Large intestine (tissue), 3 donors: Measurements from ENCODE around the gene NAT16. TPM values are rescaled to one million over a fixed set of nuclear protein-coding genes. Genes with fewer than 3 reads are reported as not detected.

Experiments
- DNase-seq, 2 donors: peaks; one replicate each; pipeline versions ENCODE4 v3.0.0 to v3.0.0-alpha.2; 2013
- H3K27ac ChIP-seq: one replicate; pipeline ENCODE4 v1.5.1; 2013; ENCODE audit warnings: low read length
- H3K27me3 ChIP-seq: 2 replicates; pipeline ENCODE4 v1.6.1; 2013; ENCODE audit warnings: low read length; ENCODE audit not compliant: control insufficient read depth, insufficient read depth
- H3K36me3 ChIP-seq: 2 replicates; pipeline ENCODE4 v1.6.1; 2013; ENCODE audit warnings: low read length; ENCODE audit not compliant: control insufficient read depth, insufficient read depth
- H3K4me1 ChIP-seq: one replicate; pipeline ENCODE4 v1.6.1; 2013; ENCODE audit warnings: low read length; ENCODE audit not compliant: control insufficient read depth, insufficient read depth
- H3K4me3 ChIP-seq: one replicate; pipeline ENCODE4 v1.5.1; 2013; ENCODE audit warnings: low read length
- H3K9me3 ChIP-seq: one replicate; pipeline ENCODE4 v1.6.1; 2013; ENCODE audit warnings: mild to moderate bottlenecking, low read depth, low read length, moderate library complexity; ENCODE audit not compliant: control insufficient read depth
- WGBS: methylation state at CpG from one replicate; pipeline ENCODE4 v1.1.5; 2013; ENCODE audit warnings: low lambda C conversion rate; ENCODE audit not compliant: insufficient coverage; 5-methylcytosine and 5-hydroxymethylcytosine counted together
- polyA plus RNA-seq: library from polyadenylated mRNA; unstranded; fragments of 120-200 nt; gene quantifications from one replicate; pipeline ENCODE4 v1.2.1, GENCODE V29; 2013

NAT16 gene
- polyA plus RNA-seq, 1 donor, result 0.21 TPM

- H3K27ac ChIP-seq, result no peak overlapping the region
- peaks cover 33% of the 10 kb centered on the region for H3K36me3 ChIP-seq
- WGBS, result no CpG with 5 or more reads among the region's 6 CpGs
- no peaks in the 10 kb centered on the region for H3K9me3 ChIP-seq
- no peak for DNase-seq
- H3K27me3 ChIP-seq, result no peaks in the 10 kb centered on the region
- H3K4me1 ChIP-seq, result peaks cover 12% of the 10 kb centered on the region
- no peak overlapping the region for H3K4me3 ChIP-seq
These were observed 23.8 kb downstream of the NAT16 start for GRCh38 chr7:101156277-101156676.

- no peaks in the 10 kb centered on the region for H3K27me3 ChIP-seq
- no peak overlapping the region for H3K27ac ChIP-seq
- WGBS, result 57% methylated on average over 2 of the region's 4 CpGs
These were observed 24.8 kb downstream of the NAT16 start for GRCh38 chr7:101155303-101155702.

GRCh38 chr7:101154693-101155102, 25.4 kb downstream of the NAT16 start:
- WGBS, result no CpG with 5 or more reads among the region's 34 CpGs
- H3K27ac ChIP-seq, result no peak overlapping the region
- DNase-seq, result no peak

More at GRCh38 chr7:101155303-101155702, 24.8 kb downstream of the NAT16 start:
- no peaks in the 10 kb centered on the region for H3K9me3 ChIP-seq
- no peak for DNase-seq
- peaks cover 12% of the 10 kb centered on the region for H3K4me1 ChIP-seq
- H3K4me3 ChIP-seq, result peak overlapping the region; percentile 86
- H3K36me3 ChIP-seq, result peaks cover 32% of the 10 kb centered on the region

GRCh38 chr7:101153969-101154692, 26.0 kb downstream of the NAT16 start, which contains the start of gene AP1S1:
Gene AP1S1 (plus strand): TSS chr7:101154476. CDS start chr7:101154515, 39 bp downstream.
- H3K27ac ChIP-seq, result no peak within 1 kb of the TSS
- 33% methylated on average over 2 of the region's 51 CpGs for WGBS

More at GRCh38 chr7:101154693-101155102, 25.4 kb downstream of the NAT16 start:
- Histone ChIP-seq H3K4me1 (peaks cover 12% of the 10 kb centered on the region), H3K9me3 (no peaks in the 10 kb centered on the region), H3K27me3 (no peaks in the 10 kb centered on the region), H3K36me3 (peaks cover 26% of the 10 kb centered on the region), H3K4me3 (peak overlapping the region; percentile 86)

GRCh38 chr7:101151908-101152651, 28.0 kb downstream of the NAT16 start:
- H3K4me1 ChIP-seq, result peaks cover 12% of the 10 kb centered on the region
- H3K36me3 ChIP-seq, result peaks cover 3% of the 10 kb centered on the region
- H3K4me3 ChIP-seq, result no peak overlapping the region
- no peak overlapping the region for H3K27ac ChIP-seq
- H3K27me3 ChIP-seq, result peaks cover 6% of the 10 kb centered on the region
- no peaks in the 10 kb centered on the region for H3K9me3 ChIP-seq
- no CpG with 5 or more reads among the region's 2 CpGs for WGBS
- no peak for DNase-seq

More at GRCh38 chr7:101153969-101154692, 26.0 kb downstream of the NAT16 start, which contains the start of gene AP1S1:
- Histone ChIP-seq H3K4me3 (peak within 1 kb of the TSS; percentile 86), H3K36me3 (peaks cover 21% of the 10 kb centered on the region), H3K9me3 (no peaks in the 10 kb centered on the region), H3K27me3 (peaks cover under 1% of the 10 kb centered on the region), H3K4me1 (peaks cover 12% of the 10 kb centered on the region)
- peak; percentile 94 to 96 for DNase-seq

- DNase-seq, result no peak
- H3K27ac ChIP-seq, result no peak overlapping the region
- H3K4me1 ChIP-seq, result peaks cover 6% of the 10 kb centered on the region
- H3K9me3 ChIP-seq, result peaks cover 15% of the 10 kb centered on the region
- no peak overlapping the region for H3K4me3 ChIP-seq
- no peaks in the 10 kb centered on the region for H3K36me3 ChIP-seq
- 80% methylated on average over 1 of the region's 4 CpGs for WGBS
- peaks cover 6% of the 10 kb centered on the region for H3K27me3 ChIP-seq
These were observed 39.2 kb downstream of the NAT16 start for GRCh38 chr7:101140746-101141382.

- H3K27ac ChIP-seq, result no peak overlapping the region
These were observed 39.8 kb downstream of the NAT16 start for GRCh38 chr7:101140339-101140699.

GRCh38 chr7:101138213-101138870, 41.8 kb downstream of the NAT16 start:
- peak; percentile 90 to 93 for DNase-seq
- H3K4me1 ChIP-seq, result peaks cover 6% of the 10 kb centered on the region
- peaks cover 25% of the 10 kb centered on the region for H3K27me3 ChIP-seq
- no CpG with 5 or more reads among the region's 16 CpGs for WGBS
- no peak overlapping the region for H3K27ac ChIP-seq
- H3K4me3 ChIP-seq, result no peak overlapping the region
- H3K9me3 ChIP-seq, result peaks cover 22% of the 10 kb centered on the region
- no peaks in the 10 kb centered on the region for H3K36me3 ChIP-seq

More at GRCh38 chr7:101140339-101140699, 39.8 kb downstream of the NAT16 start:
- no peak for DNase-seq
- H3K4me3 ChIP-seq, result no peak overlapping the region
- H3K4me1 ChIP-seq, result peaks cover 6% of the 10 kb centered on the region
- no peaks in the 10 kb centered on the region for H3K36me3 ChIP-seq
- WGBS, result 40% methylated on average over 1 of the region's 3 CpGs
- H3K9me3 ChIP-seq, result peaks cover 18% of the 10 kb centered on the region
- peaks cover 11% of the 10 kb centered on the region for H3K27me3 ChIP-seq

- Histone ChIP-seq H3K4me1 (peaks cover 6% of the 10 kb centered on the region), H3K4me3 (no peak overlapping the region), H3K9me3 (peaks cover 22% of the 10 kb centered on the region), H3K27me3 (peaks cover 27% of the 10 kb centered on the region), H3K27ac (no peak overlapping the region), H3K36me3 (no peaks in the 10 kb centered on the region)
- no peak for DNase-seq
- no CpG with 5 or more reads among the region's 9 CpGs for WGBS
These were observed 42.4 kb downstream of the NAT16 start for GRCh38 chr7:101137651-101138212.
